Measurements from ENCODE around the gene MUC4. TPM values are rescaled to one million over a fixed set of nuclear protein-coding genes. Genes with fewer than 3 reads are reported as not detected.

MUC4 gene
- total and polyA plus RNA-seq, 12 donors: 0.03 to 0.17 (median 0.09) TPM; not detected in 6

- no peak for TF ChIP-seq CTCF (IDR thresholded peaks at IDR 0.05)
- no peak for TF ChIP-seq POLR2A (IDR thresholded peaks at IDR 0.05)
- Histone ChIP-seq H3K4me3 (no peak overlapping the region), H3K9me3 (replicated peaks in 1 of 3) (no peaks in the 10 kb centered on the region), H3K36me3 (replicated peaks in 1 of 2) (peaks cover 0 to 6% of the 10 kb centered on the region in 2 donors), H3K27me3 (no peaks in the 10 kb centered on the region), H3K4me1 (replicated peaks in 1 of 2) (peaks cover 0 to 8% of the 10 kb centered on the region in 2 donors), H3K27ac (no peak overlapping the region)
- intact Hi-C loops (cut with DNase I): no loop called here
- 91 to 93% (median 92%) methylated on average over 2 of the region's 2 CpGs for WGBS, 4 donors
- DNase-seq: no peak
Measured at GRCh38 chr3:195699388-195699771, 112.3 kb downstream of the MUC4 start.

GRCh38 chr3:195698647-195699387 lies 112.9 kb downstream of the MUC4 start:
- TF ChIP-seq CTCF (IDR thresholded peaks at IDR 0.05): no peak
- no peak for TF ChIP-seq POLR2A (IDR thresholded peaks at IDR 0.05)
- peaks cover 0 to 12% of the 10 kb centered on the region in 2 donors for H3K4me1 ChIP-seq (replicated peaks in 1 of 2)
- no peak overlapping the region for H3K4me3 ChIP-seq
- intact Hi-C loops (cut with DNase I): no loop called here
- no peaks in the 10 kb centered on the region for H3K9me3 ChIP-seq (replicated peaks in 1 of 3)
- 85 to 88% (median 86%) methylated on average over 5 of the region's 5 CpGs for WGBS, 4 donors
- H3K36me3 ChIP-seq (replicated peaks in 1 of 2): peaks cover 0 to 6% of the 10 kb centered on the region in 2 donors
- H3K27me3 ChIP-seq: no peaks in the 10 kb centered on the region
- no peak for DNase-seq
- no peak overlapping the region for H3K27ac ChIP-seq

GRCh38 chr3:195698325-195698646 lies 113.4 kb downstream of the MUC4 start:
- no peak overlapping the region for H3K27ac ChIP-seq
- no peak for DNase-seq
- WGBS, 4 donors: 87 to 92% (median 88%) methylated on average over 4 of the region's 4 CpGs
- no peaks in the 10 kb centered on the region for H3K27me3 ChIP-seq
- peaks cover 0 to 9% of the 10 kb centered on the region in 2 donors for H3K36me3 ChIP-seq (replicated peaks in 1 of 2)
- H3K9me3 ChIP-seq (replicated peaks in 1 of 3): no peaks in the 10 kb centered on the region
- TF ChIP-seq CTCF (IDR thresholded peaks at IDR 0.05): no peak
- no peak for TF ChIP-seq POLR2A (IDR thresholded peaks at IDR 0.05)
- H3K4me1 ChIP-seq (replicated peaks in 1 of 2): peaks cover 0 to 12% of the 10 kb centered on the region in 2 donors
- intact Hi-C loops (cut with DNase I): no loop called here
- no peak overlapping the region for H3K4me3 ChIP-seq

GRCh38 chr3:195697582-195698324 lies 114.0 kb downstream of the MUC4 start:
- H3K36me3 ChIP-seq (replicated peaks in 1 of 2): peaks cover 0 to 15% of the 10 kb centered on the region in 2 donors

More at GRCh38 chr3:195697582-195698324, 114.0 kb downstream of the MUC4 start:
- H3K27ac ChIP-seq: peak overlapping the region in 1 of 5 donors; percentile 1
- peak in 2 of 7 donors; percentile 59 to 66 for DNase-seq
- H3K27me3 ChIP-seq: no peaks in the 10 kb centered on the region
- no peaks in the 10 kb centered on the region for H3K9me3 ChIP-seq (replicated peaks in 1 of 3)
- peaks cover 0 to 12% of the 10 kb centered on the region in 2 donors for H3K4me1 ChIP-seq (replicated peaks in 1 of 2)
- intact Hi-C loops (cut with DNase I): no loop called here
- no peak overlapping the region for H3K4me3 ChIP-seq
- 62 to 84% (median 64%) methylated on average over 11 of the region's 11 CpGs for WGBS, 4 donors
- no peak for TF ChIP-seq CTCF (IDR thresholded peaks at IDR 0.05)

MicroRNA genes within 50 kb of the gene (microRNA counts, 767-probe panel; counts per million panel counts)
- 0 counts per million in 2 donors for microRNA hsa-miR-570-3p

Small RNA genes within 50 kb of the gene (microRNA-seq; reads per million reads assigned to microRNA genes)
- 0 to 0.38 (median 0) reads per million in 3 donors for gene MIR570

Small RNA genes within 50 kb of the gene (small RNA-seq; reads per million reads assigned to genes)
- 0.08 to 0.12 reads per million in 2 donors for gene MIR570

Other genes starting within 250 kb of the MUC4 start
- gene APOD, start 228.0 kb downstream of the MUC4 start, total RNA-seq: 10 to 100 TPM in 8 of 9 donors, 1 to 10 TPM in 1; 5.1 to 70.8 (median 33.2) TPM
- gene APOD, start 228.0 kb downstream of the MUC4 start, polyA plus RNA-seq: 100 to 1,000 TPM in 1 of 3 donors, 10 to 100 TPM in 2; 48.9 to 523 (median 70.8) TPM
- gene MUC20, start 91.0 kb downstream of the MUC4 start, total RNA-seq: 1 to 10 TPM in 7 of 9 donors, under 1 TPM in 2; 0.78 to 8.9 (median 2.9) TPM
- gene MUC20, start 91.0 kb downstream of the MUC4 start, polyA plus RNA-seq: 10 to 100 TPM in 2 of 3 donors, 1 to 10 TPM in 1; 1.7 to 20.2 (median 16.6) TPM
- 10 to 100 TPM in 6 of 9 donors, 1 to 10 TPM in 3; 3.4 to 48.5 (median 24.5) TPM for gene TNK2, start 96.6 kb upstream of the MUC4 start, total RNA-seq
- gene TNK2, start 96.6 kb upstream of the MUC4 start, polyA plus RNA-seq: 100 to 1,000 TPM in 1 of 3 donors, 10 to 100 TPM in 1, 1 to 10 TPM in 1; 6.1 to 161 (median 65.4) TPM